Measurements from ENCODE around the gene IDI1.
"Not testable (repeated sequence)": the region's sequence is repeated elsewhere in the genome, so short reads cannot be mapped to it uniquely, and the experiment has no call there.

Gene IDI1

GRCh38 chr10:1029838-1030237, 19.1 kb downstream of the IDI1 start:
- H3K36me3 ChIP-seq (ENCODE audit: control insufficient read depth, insufficient read depth, low read length, severe bottlenecking) = peaks cover 6% of the 10 kb centered on the region
- H3K4me3 ChIP-seq (ENCODE audit: low read length) = no peak overlapping the region
- no peaks in the 10 kb centered on the region for H3K9me3 ChIP-seq (ENCODE audit: control insufficient read depth, low read length)
- DNase-seq (ENCODE audit: low read depth) = no peak
- H3K9ac ChIP-seq (ENCODE audit: low read length) = no peak overlapping the region
- no peaks in the 10 kb centered on the region for H3K27me3 ChIP-seq (replicated peaks; ENCODE audit: control insufficient read depth, insufficient read depth, low read length)
- H3K4me1 ChIP-seq (ENCODE audit: control insufficient read depth, insufficient read depth, low read length) = peaks cover 2% of the 10 kb centered on the region

- Histone ChIP-seq H3K4me3 (ENCODE audit: low read length) (no peak overlapping the region), H3K27me3 (replicated peaks; ENCODE audit: control insufficient read depth, insufficient read depth, low read length) (no peaks in the 10 kb centered on the region), H3K36me3 (ENCODE audit: control insufficient read depth, insufficient read depth, low read length, severe bottlenecking) (peaks cover 6% of the 10 kb centered on the region), H3K9ac (ENCODE audit: low read length) (no peak overlapping the region), H3K9me3 (ENCODE audit: control insufficient read depth, low read length) (no peaks in the 10 kb centered on the region), H3K4me1 (ENCODE audit: control insufficient read depth, insufficient read depth, low read length) (no peaks in the 10 kb centered on the region)
- DNase-seq (ENCODE audit: low read depth) = no peak
These were observed 22.3 kb downstream of the IDI1 start for GRCh38 chr10:1026578-1026977.

GRCh38 chr10:1025683-1026082, 23.2 kb downstream of the IDI1 start, which contains the start of gene IDI2:
IDI2 (minus strand) TSS chr10:1025859; CDS start chr10:1024723, 1,136 bp downstream.
- Histone ChIP-seq H3K9ac (ENCODE audit: low read length) (no peak within 1 kb of the TSS), H3K4me1 (ENCODE audit: control insufficient read depth, insufficient read depth, low read length) (no peaks in the 10 kb centered on the region), H3K27me3 (replicated peaks; ENCODE audit: control insufficient read depth, insufficient read depth, low read length) (no peaks in the 10 kb centered on the region), H3K9me3 (ENCODE audit: control insufficient read depth, low read length) (no peaks in the 10 kb centered on the region), H3K36me3 (ENCODE audit: control insufficient read depth, insufficient read depth, low read length, severe bottlenecking) (peaks cover 8% of the 10 kb centered on the region), H3K4me3 (ENCODE audit: low read length) (no peak within 1 kb of the TSS)
- DNase-seq (ENCODE audit: low read depth) = no peak

GRCh38 chr10:1024103-1024502, 24.8 kb downstream of the IDI1 start:
- no peak for DNase-seq (ENCODE audit: low read depth)
- Histone ChIP-seq H3K4me1 (ENCODE audit: control insufficient read depth, insufficient read depth, low read length) (no peaks in the 10 kb centered on the region), H3K27me3 (replicated peaks; ENCODE audit: control insufficient read depth, insufficient read depth, low read length) (no peaks in the 10 kb centered on the region), H3K9ac (ENCODE audit: low read length) (no peak overlapping the region), H3K36me3 (ENCODE audit: control insufficient read depth, insufficient read depth, low read length, severe bottlenecking) (peaks cover 21% of the 10 kb centered on the region), H3K4me3 (ENCODE audit: low read length) (no peak overlapping the region), H3K9me3 (ENCODE audit: control insufficient read depth, low read length) (no peaks in the 10 kb centered on the region)

- peaks cover 34% of the 10 kb centered on the region for H3K36me3 ChIP-seq (ENCODE audit: control insufficient read depth, insufficient read depth, low read length, severe bottlenecking)
- DNase-seq (ENCODE audit: low read depth) = no peak
- no peaks in the 10 kb centered on the region for H3K27me3 ChIP-seq (replicated peaks; ENCODE audit: control insufficient read depth, insufficient read depth, low read length)
- no peaks in the 10 kb centered on the region for H3K9me3 ChIP-seq (ENCODE audit: control insufficient read depth, low read length)
- no peak overlapping the region for H3K9ac ChIP-seq (ENCODE audit: low read length)
- no peak overlapping the region for H3K4me3 ChIP-seq (ENCODE audit: low read length)
- H3K4me1 ChIP-seq (ENCODE audit: control insufficient read depth, insufficient read depth, low read length) = no peaks in the 10 kb centered on the region
These were observed 26.5 kb downstream of the IDI1 start for GRCh38 chr10:1022413-1022812.

- Histone ChIP-seq H3K4me3 (ENCODE audit: low read length) (no peak overlapping the region), H3K9me3 (ENCODE audit: control insufficient read depth, low read length) (no peaks in the 10 kb centered on the region), H3K36me3 (ENCODE audit: control insufficient read depth, insufficient read depth, low read length, severe bottlenecking) (peaks cover 42% of the 10 kb centered on the region), H3K4me1 (ENCODE audit: control insufficient read depth, insufficient read depth, low read length) (no peaks in the 10 kb centered on the region), H3K9ac (ENCODE audit: low read length) (no peak overlapping the region), H3K27me3 (replicated peaks; ENCODE audit: control insufficient read depth, insufficient read depth, low read length) (no peaks in the 10 kb centered on the region)
- no peak for DNase-seq (ENCODE audit: low read depth)
These were observed 28.0 kb downstream of the IDI1 start for GRCh38 chr10:1020958-1021357.

- Histone ChIP-seq H3K9ac (ENCODE audit: low read length) (no peak overlapping the region), H3K9me3 (ENCODE audit: control insufficient read depth, low read length) (no peaks in the 10 kb centered on the region), H3K4me1 (ENCODE audit: control insufficient read depth, insufficient read depth, low read length) (no peaks in the 10 kb centered on the region), H3K27me3 (replicated peaks; ENCODE audit: control insufficient read depth, insufficient read depth, low read length) (no peaks in the 10 kb centered on the region), H3K4me3 (ENCODE audit: low read length) (no peak overlapping the region), H3K36me3 (ENCODE audit: control insufficient read depth, insufficient read depth, low read length, severe bottlenecking) (peaks cover 47% of the 10 kb centered on the region)
- no peak for DNase-seq (ENCODE audit: low read depth)
These were observed 28.5 kb downstream of the IDI1 start for GRCh38 chr10:1020460-1020859.

- H3K9me3 ChIP-seq (ENCODE audit: control insufficient read depth, low read length) = no peaks in the 10 kb centered on the region
- no peak for DNase-seq (ENCODE audit: low read depth)
- H3K9ac ChIP-seq (ENCODE audit: low read length) = no peak overlapping the region
- no peaks in the 10 kb centered on the region for H3K27me3 ChIP-seq (replicated peaks; ENCODE audit: control insufficient read depth, insufficient read depth, low read length)
- H3K4me1 ChIP-seq (ENCODE audit: control insufficient read depth, insufficient read depth, low read length) = no peaks in the 10 kb centered on the region
- H3K36me3 ChIP-seq (ENCODE audit: control insufficient read depth, insufficient read depth, low read length, severe bottlenecking) = peaks cover 57% of the 10 kb centered on the region
- no peak overlapping the region for H3K4me3 ChIP-seq (ENCODE audit: low read length)
These were observed 29.6 kb downstream of the IDI1 start for GRCh38 chr10:1019362-1019761.

- no peaks in the 10 kb centered on the region for H3K4me1 ChIP-seq (ENCODE audit: control insufficient read depth, insufficient read depth, low read length)
- no peak overlapping the region for H3K4me3 ChIP-seq (ENCODE audit: low read length)
- peaks cover 88% of the 10 kb centered on the region for H3K36me3 ChIP-seq (ENCODE audit: control insufficient read depth, insufficient read depth, low read length, severe bottlenecking)
- H3K27me3 ChIP-seq (replicated peaks; ENCODE audit: control insufficient read depth, insufficient read depth, low read length) = no peaks in the 10 kb centered on the region
- H3K9me3 ChIP-seq (ENCODE audit: control insufficient read depth, low read length) = no peaks in the 10 kb centered on the region
- no peak overlapping the region for H3K9ac ChIP-seq (ENCODE audit: low read length)
- no peak for DNase-seq (ENCODE audit: low read depth)
These were observed 33.2 kb downstream of the IDI1 start for GRCh38 chr10:1015688-1016087.

- H3K9me3 ChIP-seq (ENCODE audit: control insufficient read depth, low read length) = no peaks in the 10 kb centered on the region
- H3K4me3 ChIP-seq (ENCODE audit: low read length) = no peak overlapping the region
- no peaks in the 10 kb centered on the region for H3K4me1 ChIP-seq (ENCODE audit: control insufficient read depth, insufficient read depth, low read length)
- H3K36me3 ChIP-seq (ENCODE audit: control insufficient read depth, insufficient read depth, low read length, severe bottlenecking) = peaks cover 95% of the 10 kb centered on the region
- no peak for DNase-seq (ENCODE audit: low read depth)
- H3K27me3 ChIP-seq (replicated peaks; ENCODE audit: control insufficient read depth, insufficient read depth, low read length) = no peaks in the 10 kb centered on the region
- no peak overlapping the region for H3K9ac ChIP-seq (ENCODE audit: low read length)
These were observed 37.2 kb downstream of the IDI1 start for GRCh38 chr10:1011696-1012095.

- Histone ChIP-seq H3K4me1 (ENCODE audit: control insufficient read depth, insufficient read depth, low read length) (no peaks in the 10 kb centered on the region), H3K9me3 (ENCODE audit: control insufficient read depth, low read length) (no peaks in the 10 kb centered on the region), H3K9ac (ENCODE audit: low read length) (no peak overlapping the region), H3K36me3 (ENCODE audit: control insufficient read depth, insufficient read depth, low read length, severe bottlenecking) (peaks cover 95% of the 10 kb centered on the region), H3K4me3 (ENCODE audit: low read length) (no peak overlapping the region), H3K27me3 (replicated peaks; ENCODE audit: control insufficient read depth, insufficient read depth, low read length) (no peaks in the 10 kb centered on the region)
- DNase-seq (ENCODE audit: low read depth) = no peak
These were observed 38.2 kb downstream of the IDI1 start for GRCh38 chr10:1010703-1011102.

GRCh38 chr10:1009947-1010346, 39.0 kb downstream of the IDI1 start:
- not testable (repeated sequence) for DNase-seq (ENCODE audit: low read depth); H3K4me1 ChIP-seq (ENCODE audit: control insufficient read depth, insufficient read depth, low read length); H3K27me3 ChIP-seq (replicated peaks; ENCODE audit: control insufficient read depth, insufficient read depth, low read length); H3K9me3 ChIP-seq (ENCODE audit: control insufficient read depth, low read length); H3K9ac ChIP-seq (ENCODE audit: low read length); H3K4me3 ChIP-seq (ENCODE audit: low read length)
- peaks cover 96% of the 10 kb centered on the region for H3K36me3 ChIP-seq (ENCODE audit: control insufficient read depth, insufficient read depth, low read length, severe bottlenecking)

All from adipocyte (in vitro differentiated cells).